Testis (tissue), 2 donors: ENCODE results near the gene GRB7.

Source experiments
- POLR2A ChIP-seq: fragments of 450-650 bp; IDR thresholded peaks from one replicate; pipeline ENCODE4 v1.6.1; 2017; ENCODE audit warnings: antibody characterized with exemption, mild to moderate bottlenecking, moderate library complexity
- TF ChIP-seq, protein P1 (sequence below), 3 experiments: fragments of 450-650 bp in 2 of 3; fragments of 200-600 bp in 1 of 3; sonication (generic) in 1 of 3; IDR thresholded peaks; one replicate each; pipeline ENCODE4 v1.5.1; 2016 to 2019; ENCODE audit warnings: antibody characterized with exemption in 3 of 3, mild to moderate bottlenecking in 2 of 3, moderate library complexity in 1 of 3

DNA sequence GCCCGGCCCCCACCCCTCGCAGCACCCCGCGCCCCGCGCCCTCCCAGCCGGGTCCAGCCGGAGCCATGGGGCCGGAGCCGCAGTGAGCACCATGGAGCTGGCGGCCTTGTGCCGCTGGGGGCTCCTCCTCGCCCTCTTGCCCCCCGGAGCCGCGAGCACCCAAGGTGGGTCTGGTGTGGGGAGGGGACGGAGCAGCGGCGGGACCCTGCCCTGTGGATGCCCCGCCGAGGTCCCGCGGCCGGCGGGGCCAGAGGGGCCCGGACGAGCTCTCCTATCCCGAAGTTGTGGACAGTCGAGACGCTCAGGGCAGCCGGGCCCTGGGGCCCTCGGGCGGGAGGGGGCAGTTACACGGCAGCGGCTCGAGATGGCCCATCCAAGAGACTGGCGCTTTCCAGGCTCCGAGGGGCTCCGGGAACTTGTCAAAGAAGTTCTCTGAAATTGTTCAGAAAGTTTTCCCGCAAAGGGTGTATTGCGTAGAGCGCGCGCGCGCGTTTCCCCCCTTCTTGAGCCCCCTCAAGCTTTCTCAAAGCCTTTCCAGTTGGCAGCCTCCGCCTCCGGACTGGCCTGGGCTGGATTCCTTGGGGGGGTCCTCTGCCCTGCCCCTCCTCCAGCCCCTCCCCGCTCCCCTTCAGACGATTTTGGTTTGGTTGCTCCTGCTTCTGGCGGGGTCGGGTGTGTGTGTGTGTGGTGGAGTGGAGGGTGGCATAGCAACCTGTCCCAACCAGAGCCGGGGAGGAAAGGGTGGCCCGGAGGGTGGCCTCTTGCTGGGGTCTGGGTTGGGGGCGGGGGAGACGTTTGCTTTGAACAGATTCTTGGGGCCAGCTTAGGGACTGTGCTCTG is 37.4 kb upstream of the GRB7 start:
- no peak for TF ChIP-seq POLR2A
- TF ChIP-seq, protein P1, sequence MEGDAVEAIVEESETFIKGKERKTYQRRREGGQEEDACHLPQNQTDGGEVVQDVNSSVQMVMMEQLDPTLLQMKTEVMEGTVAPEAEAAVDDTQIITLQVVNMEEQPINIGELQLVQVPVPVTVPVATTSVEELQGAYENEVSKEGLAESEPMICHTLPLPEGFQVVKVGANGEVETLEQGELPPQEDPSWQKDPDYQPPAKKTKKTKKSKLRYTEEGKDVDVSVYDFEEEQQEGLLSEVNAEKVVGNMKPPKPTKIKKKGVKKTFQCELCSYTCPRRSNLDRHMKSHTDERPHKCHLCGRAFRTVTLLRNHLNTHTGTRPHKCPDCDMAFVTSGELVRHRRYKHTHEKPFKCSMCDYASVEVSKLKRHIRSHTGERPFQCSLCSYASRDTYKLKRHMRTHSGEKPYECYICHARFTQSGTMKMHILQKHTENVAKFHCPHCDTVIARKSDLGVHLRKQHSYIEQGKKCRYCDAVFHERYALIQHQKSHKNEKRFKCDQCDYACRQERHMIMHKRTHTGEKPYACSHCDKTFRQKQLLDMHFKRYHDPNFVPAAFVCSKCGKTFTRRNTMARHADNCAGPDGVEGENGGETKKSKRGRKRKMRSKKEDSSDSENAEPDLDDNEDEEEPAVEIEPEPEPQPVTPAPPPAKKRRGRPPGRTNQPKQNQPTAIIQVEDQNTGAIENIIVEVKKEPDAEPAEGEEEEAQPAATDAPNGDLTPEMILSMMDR (IDR thresholded peaks at IDR 0.05), result no peak
